NCI-H2029 treated with DMSO at 0.1 percent for 48 hours (cell line): ENCODE data around the gene CDCP1.

Experiments
- DNase-seq: peaks from one replicate; lab custom pipeline; 2025; lab: John Stamatoyannopoulos, UW

Gene CDCP1

GRCh38 chr3:45110509-45110833 lies 35.7 kb downstream of the CDCP1 start:
- no peak for DNase-seq

- DNase-seq: no peak
These were observed 36.2 kb downstream of the CDCP1 start for GRCh38 chr3:45109771-45110508.

GRCh38 chr3:45106874-45107273 lies 39.3 kb downstream of the CDCP1 start:
- DNase-seq: no peak

- no peak for DNase-seq
These were observed 40.1 kb downstream of the CDCP1 start for GRCh38 chr3:45105855-45106671.

GRCh38 chr3:45104715-45105711 lies 41.2 kb downstream of the CDCP1 start:
- DNase-seq: no peak

- no peak for DNase-seq
These were observed 42.1 kb downstream of the CDCP1 start for GRCh38 chr3:45103753-45104714.

- DNase-seq: no peak
These were observed 42.8 kb downstream of the CDCP1 start for GRCh38 chr3:45103334-45103733.

- no peak for DNase-seq
These were observed 45.2 kb downstream of the CDCP1 start for GRCh38 chr3:45100981-45101407.

GRCh38 chr3:45098310-45098709 lies 47.9 kb downstream of the CDCP1 start:
- DNase-seq: no peak

- DNase-seq: no peak
These were observed 48.8 kb downstream of the CDCP1 start for GRCh38 chr3:45097296-45097883.

GRCh38 chr3:45095916-45096526 lies 50.2 kb downstream of the CDCP1 start:
- DNase-seq: no peak

GRCh38 chr3:45093176-45093575 lies 53.0 kb downstream of the CDCP1 start:
- no peak for DNase-seq

GRCh38 chr3:45092132-45093031 lies 53.8 kb downstream of the CDCP1 start:
- no peak for DNase-seq

- no peak for DNase-seq
These were observed 55.3 kb downstream of the CDCP1 start for GRCh38 chr3:45090855-45091254.

- no peak for DNase-seq
These were observed 57.4 kb downstream of the CDCP1 start for GRCh38 chr3:45088543-45089358.

- DNase-seq: no peak
These were observed 59.0 kb downstream of the CDCP1 start for GRCh38 chr3:45087155-45087554.

- no peak for DNase-seq
These were observed 61.1 kb downstream of the CDCP1 start for GRCh38 chr3:45084820-45085816.
